OCI-LY7 (cell line): Measurements from ENCODE around the gene INSIG1. TPM values are rescaled to one million over a fixed set of nuclear protein-coding genes. Genes with fewer than 3 reads are reported as not detected.

Source experiments
- BruUV-seq: library from RNA; stranded (reverse); fragments of 400-500 nt; replicated peaks from 2 replicates; lab custom pipeline; 2021; lab: Mats Ljungman, UMichigan
- CTCF ChIA-PET: fragments of 300-600 bp; sonication (Branson Sonifier 250); formaldehyde crosslinking; loops from one replicate; lab custom pipeline; 2022; ENCODE audit warnings: antibody characterized with exemption; ENCODE audit not compliant: unreplicated experiment; lab: Charles Lee
- POLR2A ChIA-PET: fragments of 300-600 bp; sonication (Branson Sonifier 250); formaldehyde crosslinking; loops from one replicate; lab custom pipeline; 2022; ENCODE audit warnings: antibody characterized with exemption; lab: Charles Lee
- DNase-seq: peaks from one replicate; pipeline ENCODE4 v3.0.0-alpha.2; 2015; ENCODE audit warnings: low spot score
- H2AFZ ChIP-seq: fragments of 200-600 bp; sonication (generic), shearing (Covaris generic); 2 replicates; pipeline ENCODE4 v1.6.1; 2014; ENCODE audit warnings: mild to moderate bottlenecking, antibody characterized with exemption, low read length, moderate library complexity
- H3K27ac ChIP-seq: fragments of 200-600 bp; sonication (generic); 2 replicates; pipeline ENCODE4 v1.5.1; 2014; ENCODE audit warnings: mixed run types, low read depth, mild to moderate bottlenecking, moderate library complexity, low read length, inconsistent platforms; ENCODE audit not compliant: poor library complexity, severe bottlenecking
- H3K36me3 ChIP-seq: fragments of 200-600 bp; sonication (generic); 2 replicates; pipeline ENCODE4 v1.6.1; 2014; ENCODE audit warnings: mild to moderate bottlenecking, antibody characterized with exemption, low read length, moderate library complexity, mixed read lengths; ENCODE audit not compliant: insufficient read depth
- H3K4me1 ChIP-seq: fragments of 200-600 bp; sonication (generic); 2 replicates; pipeline ENCODE4 v1.5.1; 2014; ENCODE audit warnings: mild to moderate bottlenecking, low read length; ENCODE audit not compliant: insufficient read depth, poor library complexity, severe bottlenecking
- H3K4me2 ChIP-seq: fragments of 200-600 bp; sonication (generic); 2 replicates; pipeline ENCODE4 v1.6.1; 2014; ENCODE audit warnings: mild to moderate bottlenecking, low read length
- H3K4me3 ChIP-seq: fragments of 200-600 bp; sonication (generic); 2 replicates; pipeline ENCODE4 v1.5.1; 2014; ENCODE audit warnings: mild to moderate bottlenecking, low read depth, low read length; ENCODE audit not compliant: poor library complexity, severe bottlenecking
- H3K79me2 ChIP-seq: fragments of 200-600 bp; sonication (generic); 2 replicates; pipeline ENCODE4 v1.6.1; 2016; ENCODE audit warnings: low read depth, mild to moderate bottlenecking, low read length, moderate library complexity, mixed read lengths; ENCODE audit not compliant: insufficient read depth
- H3K9me2 ChIP-seq: fragments of 200-600 bp; sonication (generic); 2 replicates; pipeline ENCODE4 v1.6.1; 2016; ENCODE audit warnings: mild to moderate bottlenecking, low read length, mixed read lengths; ENCODE audit not compliant: insufficient read depth
- H3K9me3 ChIP-seq: fragments of 200-600 bp; sonication (generic); 2 replicates; pipeline ENCODE4 v1.6.1; 2014; ENCODE audit warnings: mild to moderate bottlenecking, mixed run types, low read length, mixed read lengths
- H4K20me1 ChIP-seq: fragments of 200-600 bp; sonication (generic); 2 replicates; pipeline ENCODE4 v1.6.1; 2014; ENCODE audit warnings: mild to moderate bottlenecking, antibody characterized with exemption, low read length, moderate library complexity, mixed read lengths; ENCODE audit not compliant: insufficient read depth
- EZH2phosphoT487 ChIP-seq: fragments of 200-600 bp; sonication (generic); IDR thresholded peaks from 2 replicates; pipeline ENCODE4 v1.6.1; 2018; ENCODE audit warnings: low read depth, borderline replicate concordance, mild to moderate bottlenecking, mixed run types, antibody characterized with exemption, low read length, moderate library complexity, mixed read lengths
- intact Hi-C: fragments of 100-400 bp; cut with micrococcal nuclease; formaldehyde crosslinking; loops from one replicate; pipeline ENCODE4 v1.10.0; 2022; ENCODE audit not compliant: unreplicated experiment
- total RNA-seq, 2 experiments: library from RNA; depleted of rRNA in 1 of 2; stranded (reverse); fragments of >200 nt in 1 of 2; shearing (Covaris generic) in 1 of 2; gene quantifications; 2 replicates each; pipeline ENCODE4 v1.2.3, GENCODE V29; 2014 to 2022
- TF ChIP-seq, protein P1 (sequence below): fragments of 200-600 bp; sonication (generic); conservative IDR thresholded peaks from 2 replicates; pipeline ENCODE4 v1.5.1; 2014; ENCODE audit warnings: mild to moderate bottlenecking, antibody characterized with exemption, low read length, moderate library complexity, mixed read lengths

The INSIG1 gene
- total RNA-seq, 2 experiments from 2014 or later, result 122 to 164 TPM

DNA sequence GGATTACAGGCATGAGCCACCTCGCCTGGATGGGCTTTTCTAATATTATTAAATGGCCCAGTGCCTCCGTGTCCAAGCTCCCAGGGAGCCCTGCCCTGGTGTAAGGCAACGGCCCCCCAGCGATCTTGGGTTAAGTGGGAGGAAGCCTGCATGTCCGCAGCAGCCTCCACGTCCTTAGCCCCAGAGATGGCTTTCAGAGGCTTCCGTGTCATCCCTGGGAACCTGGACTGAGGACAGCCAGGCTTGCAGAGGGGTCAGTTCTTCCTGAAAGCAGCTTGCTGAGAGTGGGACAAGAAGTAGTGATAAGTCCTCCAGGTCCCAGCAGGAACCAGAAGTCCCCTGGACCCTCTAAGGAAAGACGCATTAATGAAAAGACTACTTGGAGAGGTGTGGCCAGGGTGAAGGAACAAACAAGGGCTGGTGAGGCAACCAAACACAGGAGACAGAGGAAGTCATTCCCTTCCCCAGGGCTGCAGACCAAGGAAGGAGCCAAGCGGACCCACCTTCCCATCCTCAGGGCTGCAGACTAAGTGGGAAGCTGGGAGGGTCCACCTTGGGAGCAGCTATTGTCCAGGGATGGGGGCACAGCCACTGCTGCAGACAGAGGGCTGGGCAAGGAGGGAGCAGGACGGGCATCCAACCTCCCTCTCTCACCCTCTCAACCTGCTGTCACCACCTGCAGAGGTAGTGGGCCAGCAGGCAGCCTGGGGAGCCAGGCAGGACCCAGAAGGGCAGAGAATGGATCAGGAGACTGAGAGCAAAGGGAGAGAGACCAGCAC is 13.0 kb upstream of the INSIG1 start:
- Histone ChIP-seq H3K4me1 (peaks cover 10% of the 10 kb centered on the region), H2AFZ (no peak overlapping the region), H3K4me3 (no peak overlapping the region)

DNA sequence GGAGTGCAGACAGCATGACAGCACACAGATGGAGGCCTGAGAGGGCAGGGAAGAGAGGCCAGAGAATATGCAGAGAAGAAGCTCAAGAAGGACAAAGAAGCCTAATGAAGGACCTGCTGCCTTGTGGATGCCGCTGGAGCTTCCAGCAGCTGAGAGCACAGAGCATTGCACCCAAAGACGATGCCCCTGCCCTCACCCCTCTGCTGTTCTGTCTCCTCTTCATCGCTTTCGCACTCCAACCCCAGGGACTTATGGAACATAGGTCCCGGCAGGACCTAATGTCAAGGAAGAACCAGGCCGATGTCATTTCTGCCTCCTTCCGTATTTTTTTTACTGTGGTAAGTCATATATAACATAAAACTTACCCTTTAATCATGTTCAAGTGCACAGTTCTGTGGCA is 12.3 kb upstream of the INSIG1 start:
- H3K9me3 ChIP-seq, result no peaks in the 10 kb centered on the region
- intact Hi-C loops, result no loop called here
- peaks cover 10% of the 10 kb centered on the region for H3K4me1 ChIP-seq
- no peaks in the 10 kb centered on the region for H3K9me2 ChIP-seq
- ChIA-PET CTCF (no interaction called here), POLR2A (no interaction called here)
- H2AFZ ChIP-seq, result peak overlapping the region; percentile 44; the same call in 1 of the 2 replicates
- H3K4me3 ChIP-seq, result no peak overlapping the region
- H3K36me3 ChIP-seq, result no peaks in the 10 kb centered on the region
- TF ChIP-seq EZH2phosphoT487, result no peak
- TF ChIP-seq, protein P1, sequence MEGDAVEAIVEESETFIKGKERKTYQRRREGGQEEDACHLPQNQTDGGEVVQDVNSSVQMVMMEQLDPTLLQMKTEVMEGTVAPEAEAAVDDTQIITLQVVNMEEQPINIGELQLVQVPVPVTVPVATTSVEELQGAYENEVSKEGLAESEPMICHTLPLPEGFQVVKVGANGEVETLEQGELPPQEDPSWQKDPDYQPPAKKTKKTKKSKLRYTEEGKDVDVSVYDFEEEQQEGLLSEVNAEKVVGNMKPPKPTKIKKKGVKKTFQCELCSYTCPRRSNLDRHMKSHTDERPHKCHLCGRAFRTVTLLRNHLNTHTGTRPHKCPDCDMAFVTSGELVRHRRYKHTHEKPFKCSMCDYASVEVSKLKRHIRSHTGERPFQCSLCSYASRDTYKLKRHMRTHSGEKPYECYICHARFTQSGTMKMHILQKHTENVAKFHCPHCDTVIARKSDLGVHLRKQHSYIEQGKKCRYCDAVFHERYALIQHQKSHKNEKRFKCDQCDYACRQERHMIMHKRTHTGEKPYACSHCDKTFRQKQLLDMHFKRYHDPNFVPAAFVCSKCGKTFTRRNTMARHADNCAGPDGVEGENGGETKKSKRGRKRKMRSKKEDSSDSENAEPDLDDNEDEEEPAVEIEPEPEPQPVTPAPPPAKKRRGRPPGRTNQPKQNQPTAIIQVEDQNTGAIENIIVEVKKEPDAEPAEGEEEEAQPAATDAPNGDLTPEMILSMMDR, result no peak
- H3K27ac ChIP-seq, result no peak overlapping the region
- no peaks in the 10 kb centered on the region for H3K79me2 ChIP-seq
- DNase-seq, result no peak
- BruUV-seq, result no TSS peak
- H4K20me1 ChIP-seq, result no peaks in the 10 kb centered on the region
- H3K4me2 ChIP-seq, result no peak overlapping the region

More for the DNA sequence above, 13.0 kb upstream of the INSIG1 start:
- no TSS peak for BruUV-seq
- intact Hi-C loops, result no loop called here
- H4K20me1 ChIP-seq, result no peaks in the 10 kb centered on the region
- no peaks in the 10 kb centered on the region for H3K36me3 ChIP-seq
- TF ChIP-seq, protein P1, result no peak
- no peak for TF ChIP-seq EZH2phosphoT487
- no peaks in the 10 kb centered on the region for H3K9me2 ChIP-seq
- CTCF ChIA-PET, result no interaction called here
- H3K79me2 ChIP-seq, result no peaks in the 10 kb centered on the region
- H3K27ac ChIP-seq, result no peak overlapping the region
- no peak for DNase-seq
- no peaks in the 10 kb centered on the region for H3K9me3 ChIP-seq
- POLR2A ChIA-PET, result interaction anchor here (0.6 to 1.3 kb wide), 2 partner anchors 10 to 12 kb away, joined by 3 to 5 read pairs; no protein-coding TSS in a partner anchor
- H3K4me2 ChIP-seq, result no peak overlapping the region

DNA sequence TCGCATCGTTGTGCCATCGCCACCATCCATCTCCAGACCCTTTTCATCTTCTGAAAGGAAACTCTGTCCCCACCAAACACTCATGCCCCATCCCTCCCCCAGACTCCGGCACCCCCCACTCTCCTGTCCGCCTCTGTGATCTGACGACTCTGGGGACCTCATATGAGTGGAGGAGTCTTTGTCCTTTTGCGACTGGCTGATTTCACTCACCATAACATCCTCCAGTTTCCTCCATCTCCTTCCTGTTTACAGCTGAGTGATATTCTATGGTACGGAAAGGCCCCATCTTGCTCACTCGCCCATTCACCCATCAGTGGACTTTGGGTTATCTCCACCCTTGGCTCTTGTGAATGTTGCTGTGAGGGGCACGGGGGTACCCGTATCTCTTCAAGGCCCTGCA is 11.8 kb upstream of the INSIG1 start:
- Histone ChIP-seq H3K4me3 (no peak overlapping the region), H4K20me1 (no peaks in the 10 kb centered on the region), H3K9me2 (no peaks in the 10 kb centered on the region), H3K4me2 (no peak overlapping the region), H3K36me3 (no peaks in the 10 kb centered on the region), H3K27ac (no peak overlapping the region), H2AFZ (peak overlapping the region; percentile 44; the same call in 1 of the 2 replicates), H3K9me3 (no peaks in the 10 kb centered on the region), H3K79me2 (no peaks in the 10 kb centered on the region), H3K4me1 (peaks cover 10% of the 10 kb centered on the region)
- no peak for DNase-seq
- intact Hi-C loops, result no loop called here
- BruUV-seq, result no TSS peak
- ChIA-PET POLR2A (no interaction called here), CTCF (no interaction called here)
- TF ChIP-seq EZH2phosphoT487, result no peak
- TF ChIP-seq, protein P1, result no peak
